Activated CD4-positive, alpha-beta T cell treated with anti-CD3 and anti-CD28 coated beads for 1 hour (primary cell): ENCODE results near the gene WASHC2A.
A peak's percentile ranks its signal among the peaks of the same experiment; 100 is the strongest.
"Not testable (repeated sequence)": the region's sequence is repeated elsewhere in the genome, so short reads cannot be mapped to it uniquely, and the experiment has no call there.

Experiments
- DNase-seq: peaks from one replicate; pipeline ENCODE4 v3.0.0-alpha.2; 2020

WASHC2A gene

GRCh38 chr10:50067546-50068351 is at the start of gene WASHC2A:
Gene WASHC2A, plus strand, starts transcription at chr10:50067954. Its CDS starts 52 bp downstream, at chr10:50068006.
- peak; percentile 92 for DNase-seq

- not testable (repeated sequence) for DNase-seq
Measured at GRCh38 chr10:50019279-50019678, 48.5 kb upstream of the WASHC2A start.

GRCh38 chr10:50020451-50021024 is 47.2 kb upstream of the WASHC2A start:
- not testable (repeated sequence) for DNase-seq

DNA sequence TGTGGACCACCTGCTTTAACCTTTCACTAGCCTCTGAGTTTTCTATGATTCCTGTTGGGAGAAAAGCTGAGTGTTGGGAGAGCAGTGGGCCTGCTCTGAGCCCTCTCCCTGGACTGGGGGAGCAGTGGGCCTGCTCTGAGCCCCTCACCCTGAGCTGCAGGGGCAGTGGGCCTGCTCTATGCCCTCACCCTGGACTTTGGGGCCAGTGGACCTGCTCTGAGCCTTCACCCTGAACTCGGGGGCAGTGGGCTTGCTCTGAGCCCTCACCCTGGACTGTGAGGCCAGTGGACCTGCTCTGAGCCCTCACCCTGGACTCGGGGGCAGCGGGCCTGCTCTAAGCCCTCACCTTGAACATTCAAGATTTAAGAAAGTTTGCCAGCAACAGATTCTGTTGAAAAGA is 46.1 kb upstream of the WASHC2A start:
- no peak for DNase-seq

DNA sequence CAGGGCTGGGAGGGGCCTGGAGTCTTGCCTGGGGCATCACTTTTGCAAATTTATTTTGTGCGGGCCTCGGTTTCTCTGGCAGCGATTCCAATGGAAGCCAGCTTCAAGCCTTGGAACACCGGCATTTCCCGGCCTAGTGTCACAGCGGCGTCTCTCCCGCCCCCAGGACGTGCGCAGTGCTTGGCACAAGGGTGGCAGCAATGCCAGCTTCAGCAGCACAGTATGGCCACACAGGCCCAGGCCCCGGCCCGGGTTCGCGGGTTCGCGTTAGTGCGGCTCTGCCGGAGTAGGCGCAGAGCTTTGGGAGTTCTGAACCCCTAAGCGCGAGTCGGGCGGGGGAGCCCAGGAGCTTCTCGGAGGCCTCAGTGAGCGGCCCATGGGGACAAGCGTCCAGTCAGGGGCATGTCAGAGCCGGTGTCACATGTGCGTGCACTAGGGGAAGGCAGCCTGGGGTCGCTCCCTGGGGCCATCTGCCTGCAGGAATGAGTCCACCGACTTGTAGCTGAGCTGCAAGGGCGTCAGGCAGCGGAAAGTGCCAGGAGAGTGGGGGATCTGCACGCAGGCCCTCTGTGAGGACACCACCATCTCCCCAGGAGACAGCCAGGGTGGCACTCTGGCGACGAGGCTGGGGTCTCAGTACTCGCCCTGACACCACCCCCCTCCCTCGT is 42.9 kb upstream of the WASHC2A start:
- not testable (repeated sequence) for DNase-seq

DNA sequence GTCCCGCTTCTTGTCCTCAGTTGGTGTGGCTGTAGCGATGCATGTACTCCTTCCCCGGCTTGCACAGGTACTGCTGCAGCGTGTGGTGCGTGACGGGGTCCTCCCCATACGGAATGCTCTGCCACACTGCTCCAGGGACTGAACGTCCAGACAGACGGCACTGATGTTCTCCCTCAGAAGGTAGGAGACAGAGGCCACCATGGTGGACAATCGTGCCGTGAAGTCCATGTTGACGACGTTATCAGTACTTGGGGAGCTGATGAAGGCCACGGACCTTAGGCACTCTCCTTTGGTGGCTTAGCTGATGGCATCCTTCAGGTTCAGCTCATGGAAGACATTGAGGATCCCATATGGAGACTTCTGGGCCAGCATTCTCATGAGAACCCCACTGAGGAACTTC is 42.1 kb upstream of the WASHC2A start:
- DNase-seq = no peak

DNA sequence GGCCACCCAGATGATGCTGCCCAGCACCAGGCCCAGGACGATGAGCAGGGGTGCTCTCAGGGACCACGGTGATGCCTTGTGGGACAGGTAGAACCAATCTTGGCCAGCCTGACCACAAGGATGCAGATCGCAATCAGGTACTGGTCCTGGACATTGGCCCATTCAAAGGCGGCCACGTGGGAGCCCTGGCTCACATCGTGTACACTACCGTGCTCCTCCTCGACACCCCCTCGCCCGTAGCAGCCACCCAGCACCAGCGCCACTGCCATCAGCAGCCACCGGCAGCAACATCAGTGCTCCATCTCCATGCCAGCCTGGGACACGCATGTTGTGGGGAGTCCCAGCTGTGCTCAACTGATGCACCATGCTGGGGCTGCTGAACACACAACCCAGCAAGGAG is 40.6 kb upstream of the WASHC2A start:
- no peak for DNase-seq

GRCh38 chr10:50033481-50033880 is 34.3 kb upstream of the WASHC2A start:
- DNase-seq = no peak

DNA sequence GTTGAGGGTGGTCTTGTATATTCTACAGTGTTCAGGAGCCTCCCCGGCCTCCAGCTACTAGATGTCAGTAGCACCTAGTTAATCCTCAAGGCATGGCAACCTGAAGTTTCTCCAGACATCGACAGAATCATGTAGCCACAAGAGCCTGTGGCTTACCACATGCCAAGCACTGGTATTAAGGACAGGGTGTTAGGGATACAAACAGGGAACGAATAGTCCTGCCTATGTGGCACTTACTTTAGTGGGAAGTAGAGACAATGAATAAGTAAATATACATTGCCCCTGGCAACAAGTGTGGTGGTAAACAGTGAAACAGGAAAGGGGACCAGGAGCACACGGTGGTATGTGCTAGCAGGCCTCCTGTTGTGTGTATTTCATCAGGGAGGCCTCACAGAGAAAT is 32.4 kb upstream of the WASHC2A start:
- not testable (repeated sequence) for DNase-seq

DNA sequence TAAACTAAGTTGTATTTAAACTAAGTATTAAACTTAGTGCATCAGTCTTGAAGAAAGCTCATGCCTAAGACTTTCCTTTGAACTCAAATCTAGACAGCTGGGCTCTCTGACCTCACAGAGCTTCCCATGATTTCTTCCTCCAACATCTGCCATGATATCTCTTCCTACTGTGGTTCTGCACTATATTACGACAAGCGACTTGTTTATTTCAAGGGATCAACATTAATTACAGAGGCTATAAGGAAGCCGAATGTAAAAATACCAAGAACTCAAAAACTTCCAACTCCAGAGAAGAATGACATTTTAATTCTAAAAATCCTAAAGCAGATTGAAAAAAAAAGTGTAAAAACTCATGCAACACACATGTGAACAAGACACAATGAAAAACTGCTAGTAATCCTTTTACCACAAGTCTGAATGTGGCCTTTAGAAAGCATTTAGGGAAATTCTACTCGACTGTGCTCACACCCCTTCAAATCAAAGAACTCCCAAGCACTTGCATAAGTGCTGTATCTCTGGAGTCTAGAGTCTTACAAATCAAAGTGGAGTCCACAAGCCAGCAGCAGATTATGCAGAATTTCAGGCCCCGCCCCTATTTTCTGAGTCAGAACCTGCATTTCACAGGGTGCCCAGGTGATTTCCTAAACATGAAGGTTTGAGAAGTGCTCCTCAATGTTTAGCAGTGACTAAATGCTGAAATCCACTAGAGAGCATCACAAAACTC is 22.7 kb upstream of the WASHC2A start:
- DNase-seq = no peak

DNA sequence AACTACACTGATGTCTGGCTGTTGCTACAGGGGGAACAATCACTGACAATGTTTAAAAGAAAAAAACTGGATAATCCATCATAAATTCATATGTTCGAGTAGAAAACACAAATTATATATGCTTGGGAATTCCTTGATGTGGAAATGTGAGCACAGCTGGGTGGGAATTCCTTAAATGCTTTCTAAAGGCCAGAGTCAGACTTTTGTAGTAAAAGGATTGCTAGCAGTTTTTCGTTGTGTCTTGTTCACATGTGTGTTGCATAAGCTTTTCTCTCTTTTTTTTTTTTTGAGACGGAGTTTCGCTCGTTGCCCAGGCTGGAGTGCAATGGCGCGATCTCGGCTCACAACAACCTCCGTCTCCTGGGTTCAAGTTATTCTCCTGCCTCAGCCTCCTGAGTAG is 21.3 kb upstream of the WASHC2A start:
- DNase-seq = not testable (repeated sequence)

DNA sequence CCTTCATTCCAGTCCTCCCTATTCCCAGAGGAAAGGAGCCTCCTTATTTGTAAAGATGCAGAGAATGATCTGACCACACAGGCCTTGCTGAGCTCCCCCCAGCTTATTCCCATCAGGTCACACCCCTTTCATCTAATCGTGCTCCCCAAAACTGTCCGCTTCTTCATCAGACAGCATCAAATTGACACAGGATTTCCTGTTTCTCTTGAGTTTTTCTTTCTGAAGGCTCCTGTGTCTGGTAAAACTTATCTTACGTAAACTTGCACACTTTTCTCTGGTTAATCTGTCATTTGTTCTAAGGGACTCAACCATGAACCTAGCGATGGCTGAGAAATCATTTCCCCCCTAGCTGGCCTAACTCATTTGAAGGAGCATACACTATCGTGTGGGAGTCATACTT is 20.2 kb upstream of the WASHC2A start:
- DNase-seq = not testable (repeated sequence)

DNA sequence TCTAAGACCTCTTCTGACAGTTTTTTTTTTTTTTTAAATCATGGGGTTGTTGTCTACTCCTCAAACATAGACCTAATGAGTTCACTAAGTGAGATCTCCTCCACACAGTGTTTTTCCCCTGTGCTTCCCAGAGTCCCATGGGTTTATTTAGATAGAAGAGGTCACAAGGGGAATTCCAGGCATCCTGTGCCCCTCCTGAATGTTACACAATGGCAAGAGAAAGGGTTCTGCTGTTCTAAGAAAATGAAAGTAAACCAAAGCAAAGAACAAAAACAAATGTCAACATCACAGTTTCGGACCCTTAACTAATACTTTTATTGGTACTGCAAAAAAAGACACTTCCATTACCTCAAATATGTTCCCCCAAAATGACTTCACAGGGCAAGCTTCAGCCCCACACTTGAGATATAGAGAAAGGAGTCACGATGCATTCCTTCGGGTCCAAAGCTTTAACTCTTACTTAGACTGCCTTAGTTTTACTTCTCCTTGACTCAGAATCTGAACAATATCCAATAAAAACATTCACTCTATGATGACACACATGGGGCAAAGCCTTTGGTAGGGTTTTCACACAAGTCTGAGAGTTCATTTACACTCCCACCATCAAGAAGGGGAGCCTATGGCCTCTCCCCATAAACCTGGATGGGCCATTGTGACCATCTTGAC is 15.6 kb upstream of the WASHC2A start:
- not testable (repeated sequence) for DNase-seq

GRCh38 chr10:50052778-50053376 is 14.9 kb upstream of the WASHC2A start:
- DNase-seq = not testable (repeated sequence)

DNA sequence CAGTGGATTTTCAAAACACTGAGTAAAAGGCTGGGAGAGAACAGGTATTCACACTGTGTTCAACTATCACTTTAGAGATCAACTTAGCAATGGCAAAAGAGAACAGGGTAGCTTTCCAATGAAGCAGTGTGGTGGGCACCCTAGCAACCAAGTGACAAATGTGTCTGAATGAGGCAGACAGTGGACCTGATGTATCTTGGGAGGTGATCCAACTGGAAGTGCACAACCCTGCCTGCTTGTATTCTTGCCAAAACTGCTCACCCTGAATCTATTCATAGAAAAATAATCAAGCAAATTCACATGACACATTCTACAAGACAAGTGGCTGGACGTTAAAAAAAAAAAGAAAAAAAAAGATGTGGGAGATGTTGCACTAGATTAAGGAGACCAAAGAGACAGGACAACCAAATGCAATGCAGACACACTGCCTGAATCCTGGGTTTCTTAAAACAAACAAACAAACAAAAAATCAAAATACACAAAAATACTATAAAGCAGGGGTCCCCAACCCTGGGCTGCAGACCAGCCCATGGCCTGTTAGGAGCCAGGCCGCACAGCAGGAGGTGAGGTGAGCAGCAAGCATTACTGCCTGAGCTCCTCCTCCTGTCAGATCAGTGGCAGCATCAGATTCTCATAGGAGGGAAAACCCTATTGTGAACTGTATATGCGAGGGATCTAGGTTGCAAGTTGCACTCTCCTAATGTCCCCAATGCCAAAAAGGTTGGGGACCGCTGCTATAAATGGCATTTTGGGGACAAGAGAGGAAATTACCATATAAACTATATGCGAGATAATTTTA is 12.1 kb upstream of the WASHC2A start:
- DNase-seq = not testable (repeated sequence)

DNA sequence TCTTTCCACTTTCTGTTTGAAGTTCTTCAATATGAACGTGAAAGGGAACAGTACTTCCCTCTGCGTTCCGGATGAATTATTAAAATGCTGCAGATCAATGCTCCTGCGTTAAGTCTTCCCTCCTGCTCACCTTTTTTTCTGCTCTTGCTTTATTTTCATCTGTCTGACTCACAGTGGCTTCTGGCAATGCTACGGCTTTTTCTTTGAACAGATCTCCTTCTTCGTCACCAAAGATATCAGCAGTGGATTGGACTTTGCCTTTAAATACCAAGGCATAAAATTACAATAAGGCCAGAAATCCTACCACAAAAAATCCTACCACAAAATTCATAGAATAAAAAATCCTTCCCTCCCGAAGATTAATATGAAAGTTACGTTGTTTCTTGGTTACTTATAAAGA is 11.1 kb upstream of the WASHC2A start:
- DNase-seq = not testable (repeated sequence)

GRCh38 chr10:50058727-50059126 is 9.0 kb upstream of the WASHC2A start:
- DNase-seq = not testable (repeated sequence)

GRCh38 chr10:50059946-50060345 is 7.8 kb upstream of the WASHC2A start:
- DNase-seq = not testable (repeated sequence)

DNA sequence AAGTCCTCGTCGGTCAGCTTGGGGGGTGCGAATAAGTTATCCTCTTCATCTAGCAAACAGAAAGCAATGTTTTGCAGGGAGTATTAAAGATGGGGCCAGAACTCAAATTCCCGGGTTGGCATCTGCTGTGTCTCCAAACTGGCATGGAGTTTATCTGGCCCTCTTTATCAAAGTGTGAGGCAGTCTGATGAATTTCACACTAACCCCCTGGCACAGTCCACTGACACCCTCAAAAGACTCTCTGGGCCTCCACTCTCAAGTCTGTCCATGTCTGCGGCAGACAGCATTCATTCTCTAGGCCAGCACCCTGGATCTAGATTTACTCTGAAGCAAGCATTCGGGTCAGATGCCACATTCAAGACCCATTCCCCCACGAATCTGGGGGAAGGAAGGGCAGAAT is 6.2 kb upstream of the WASHC2A start:
- not testable (repeated sequence) for DNase-seq

DNA sequence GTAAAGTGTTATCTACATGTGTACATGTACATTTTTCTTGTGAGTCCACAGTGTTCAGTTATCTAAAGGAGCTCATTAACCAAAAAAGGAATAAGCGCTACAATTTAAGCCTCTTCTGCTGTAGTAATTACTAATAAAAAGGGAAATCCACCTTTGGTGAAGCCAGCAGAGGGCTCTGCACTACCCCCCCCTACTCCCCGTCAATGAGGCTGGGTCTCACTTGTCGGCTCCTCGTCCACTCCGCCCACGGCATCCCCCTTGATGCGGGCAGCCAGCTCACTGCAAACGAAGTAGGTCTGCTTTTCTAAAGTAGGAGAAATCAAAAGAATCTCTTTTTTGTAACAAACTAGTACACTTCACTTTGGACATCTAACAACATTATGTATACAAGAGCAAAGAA is 4.7 kb upstream of the WASHC2A start:
- no peak for DNase-seq

- DNase-seq = not testable (repeated sequence)
Measured at GRCh38 chr10:50068352-50068659, 552 bp downstream of the WASHC2A start.
